VCaP (cell line): Measurements from ENCODE around the gene FLRT1.

Experiments
- H3K27ac ChIP-seq: fragments of 450-650 bp; 2 replicates; pipeline ENCODE4 v1.5.1; 2017
- CTCF ChIP-seq: fragments of 450-650 bp; conservative IDR thresholded peaks from 2 replicates; pipeline ENCODE4 v1.5.1; 2017; ENCODE audit warnings: mild to moderate bottlenecking, moderate library complexity

The FLRT1 gene

DNA sequence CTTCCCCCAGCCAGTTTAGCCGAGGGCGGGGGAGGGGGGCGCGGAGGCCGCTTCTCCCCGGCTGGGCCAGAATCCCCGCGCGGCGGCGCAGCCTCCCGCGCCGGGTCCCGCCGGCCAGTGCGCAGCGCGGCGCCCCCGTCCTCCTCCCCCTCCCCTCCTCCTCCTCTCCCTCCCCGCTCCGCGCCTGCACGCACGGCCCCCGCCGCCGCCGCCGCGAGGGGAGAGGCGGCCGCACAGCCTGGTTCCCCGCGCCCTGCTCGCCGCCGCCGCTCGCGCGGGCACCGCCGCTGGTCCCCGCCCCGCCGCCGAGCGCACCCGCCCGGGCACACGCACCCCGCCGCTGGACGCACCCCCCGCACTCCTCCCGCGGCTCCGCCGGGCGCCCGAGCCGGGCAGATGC lies at the start of gene FLRT1:
TSS of gene FLRT1 (plus strand) at position 356 of the 400 bp plus-strand sequence. CDS start 80,337 bp downstream, outside the sequence.
- no peak for TF ChIP-seq CTCF
- H3K27ac ChIP-seq, result peak within 1 kb of the TSS; percentile 61; the same call in 1 of the 2 replicates

DNA sequence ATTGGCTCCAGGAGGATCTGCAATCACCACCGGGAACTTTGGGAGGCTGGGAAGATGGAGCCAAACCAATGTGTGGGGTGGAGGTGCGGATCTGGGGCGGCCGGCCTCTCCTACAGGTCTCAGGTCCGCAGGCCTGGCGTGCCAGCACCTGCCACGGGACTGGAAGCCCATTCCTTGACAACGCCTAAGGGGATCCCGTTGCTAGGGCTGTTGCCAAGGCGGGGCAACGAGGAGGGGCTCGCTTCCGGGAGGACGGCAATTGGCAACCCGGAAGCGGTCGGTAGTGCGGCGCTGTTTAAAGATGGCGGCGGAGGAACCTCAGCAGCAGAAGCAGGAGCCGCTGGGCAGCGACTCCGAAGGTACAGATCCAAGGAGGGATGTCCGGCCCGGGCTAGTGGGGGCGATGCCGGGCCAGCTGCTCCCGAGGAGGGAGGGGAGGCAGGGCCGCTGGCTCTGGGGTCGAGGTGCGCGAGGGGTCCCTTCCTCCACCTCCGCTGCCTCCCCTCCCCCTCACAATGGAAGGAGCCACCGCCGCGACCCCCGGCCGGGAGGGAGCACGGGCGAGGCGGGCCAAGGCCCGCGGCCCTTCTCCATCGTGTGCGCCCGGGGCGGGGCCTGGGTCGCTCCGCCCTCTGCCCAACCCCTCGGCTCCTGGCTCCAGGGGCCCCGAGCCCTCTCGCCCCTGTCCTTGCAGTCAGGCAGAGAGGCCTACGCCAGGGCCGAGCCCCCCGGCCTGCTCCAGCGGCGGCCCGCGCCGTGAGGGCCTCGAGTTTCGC lies 49.4 kb upstream of the FLRT1 start, which contains the start of gene OTUB1:
TSS of gene OTUB1 (plus strand) at position 283 of the 776 bp plus-strand sequence. CDS start at position 302, 19 bp downstream.
- H3K27ac ChIP-seq, result peak within 1 kb of the TSS; percentile 99
- no peak for TF ChIP-seq CTCF

- no peak for TF ChIP-seq CTCF
- H3K27ac ChIP-seq, result peak overlapping the region; percentile 99
These were observed 48.7 kb upstream of the FLRT1 start for GRCh38 chr11:63986932-63987513.

DNA sequence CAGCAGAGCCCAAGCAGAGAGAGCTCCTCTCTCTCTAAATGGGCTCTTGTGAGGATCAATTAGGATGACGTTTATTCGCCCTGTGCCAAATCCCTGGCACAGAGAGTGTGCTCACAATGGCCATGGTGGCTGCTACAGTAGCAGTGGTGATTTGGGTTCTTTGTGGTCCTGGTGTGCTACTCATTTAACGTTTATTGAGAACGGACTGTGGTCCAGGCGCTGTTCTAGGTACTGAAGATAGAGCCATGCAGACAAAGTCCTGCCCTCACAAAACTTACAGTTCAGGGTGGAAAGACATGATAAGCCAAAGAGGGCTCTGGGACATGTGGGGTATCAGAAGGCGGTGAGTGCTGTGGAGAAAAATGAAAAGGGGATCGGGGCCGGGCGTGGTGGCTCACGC lies 44.2 kb upstream of the FLRT1 start:
- no peak for TF ChIP-seq CTCF
- no peak overlapping the region for H3K27ac ChIP-seq

DNA sequence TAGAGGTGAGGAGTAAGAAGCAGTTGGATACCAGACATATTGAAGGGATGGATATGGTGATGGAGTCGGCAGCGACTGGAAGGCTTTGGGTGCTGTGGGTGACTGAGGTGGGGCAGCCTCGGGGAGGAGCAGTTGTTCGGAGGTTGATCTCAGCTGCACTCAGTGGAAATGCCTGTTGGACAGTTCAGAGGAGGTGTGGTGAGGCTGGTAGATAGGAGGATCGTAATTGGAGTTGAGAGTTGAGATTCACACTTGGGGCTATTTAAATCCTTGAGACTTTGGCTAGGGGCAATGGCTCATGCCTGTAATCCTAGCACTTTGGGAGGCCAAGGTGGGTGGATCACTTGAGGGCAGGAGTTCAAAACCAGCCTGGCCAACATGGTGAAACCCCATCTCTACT lies 42.6 kb upstream of the FLRT1 start:
- H3K27ac ChIP-seq, result no peak overlapping the region
- no peak for TF ChIP-seq CTCF

GRCh38 chr11:63993993-63994392 lies 41.7 kb upstream of the FLRT1 start:
- H3K27ac ChIP-seq, result no peak overlapping the region
- TF ChIP-seq CTCF, result no peak

DNA sequence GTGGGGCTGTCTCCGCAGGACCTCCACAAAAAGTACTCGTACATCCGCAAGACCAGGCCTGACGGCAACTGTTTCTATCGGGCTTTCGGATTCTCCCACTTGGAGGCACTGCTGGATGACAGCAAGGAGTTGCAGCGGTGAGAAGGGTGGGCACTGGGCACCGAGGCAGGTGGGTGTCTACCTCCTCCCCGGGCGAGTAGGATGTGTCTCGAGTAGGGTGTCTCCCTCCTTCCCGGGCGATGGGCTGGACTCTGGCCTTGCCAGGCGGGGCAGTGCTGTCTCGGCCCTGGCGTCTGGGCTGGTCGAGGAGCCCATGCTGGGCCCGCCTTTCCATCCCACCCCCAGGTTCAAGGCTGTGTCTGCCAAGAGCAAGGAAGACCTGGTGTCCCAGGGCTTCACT lies 39.2 kb upstream of the FLRT1 start:
- H3K27ac ChIP-seq, result peak overlapping the region; percentile 2; the same call in 1 of the 2 replicates
- no peak for TF ChIP-seq CTCF
